ENCODE measurements around the gene LMAN1. TPM values are rescaled to one million over a fixed set of nuclear protein-coding genes. Genes with fewer than 3 reads are reported as not detected.

The LMAN1 gene
- total RNA-seq, 1 experiment from 2014 or later, result 77.3 TPM

DNA sequence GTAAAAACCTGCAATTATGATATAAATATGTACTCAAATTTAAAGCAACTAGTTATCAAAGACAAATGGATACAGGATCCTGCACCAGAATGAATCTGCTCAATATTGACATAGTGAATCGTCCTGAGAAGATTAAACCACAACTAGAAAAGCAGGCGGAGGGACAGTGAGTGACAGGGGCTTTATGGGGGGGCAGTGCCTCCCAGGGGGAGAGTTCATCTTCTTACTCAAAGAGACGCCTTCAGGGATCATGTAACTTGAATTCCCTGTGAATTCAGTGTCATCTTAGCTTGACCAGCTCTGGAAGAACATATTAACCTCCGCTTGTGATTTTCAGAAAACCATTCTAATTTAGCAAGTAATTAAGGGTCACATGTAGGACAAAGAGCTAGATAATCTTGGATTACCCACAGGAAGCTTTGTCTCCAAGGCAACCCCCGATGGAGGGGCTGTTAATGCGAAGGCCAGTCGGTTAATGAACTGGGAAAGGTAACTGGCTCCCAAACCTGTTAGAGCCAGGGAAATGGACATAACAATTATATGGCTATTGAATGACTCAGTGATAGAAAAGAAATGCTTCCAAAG, 17.4 kb upstream of the LMAN1 start:
- CTCF ChIA-PET, result interaction anchor here (2.4 kb wide), 1 partner anchor 26 kb away, joined by 8 read pairs; no protein-coding TSS in a partner anchor
- TF ChIP-seq SP1 (CRISPR knock-in tag; conservative IDR thresholded peaks at IDR 0.05) (no peak), USF2 (CRISPR knock-in tag; IDR thresholded peaks at IDR 0.05) (no peak), EMX1 (CRISPR knock-in tag; IDR thresholded peaks at IDR 0.05) (no peak), SOX15 (CRISPR knock-in tag; IDR thresholded peaks at IDR 0.05) (no peak), NR2C2 (CRISPR knock-in tag; IDR thresholded peaks at IDR 0.05) (no peak), OVOL2 (CRISPR knock-in tag; IDR thresholded peaks at IDR 0.05; ENCODE audit: borderline replicate concordance) (no peak), NFATC4 (CRISPR knock-in tag; IDR thresholded peaks at IDR 0.05) (no peak), ZNF396 (CRISPR knock-in tag; IDR thresholded peaks at IDR 0.05; ENCODE audit: borderline replicate concordance) (no peak), NR1H2 (CRISPR knock-in tag; IDR thresholded peaks at IDR 0.05) (no peak), ZBTB21 (CRISPR knock-in tag; IDR thresholded peaks at IDR 0.05; ENCODE audit: borderline replicate concordance) (no peak), RORB (CRISPR knock-in tag; IDR thresholded peaks at IDR 0.05) (no peak), FOXP1 (CRISPR knock-in tag; IDR thresholded peaks at IDR 0.05; ENCODE audit: borderline replicate concordance) (no peak)
- TF ChIP-seq, protein P1, sequence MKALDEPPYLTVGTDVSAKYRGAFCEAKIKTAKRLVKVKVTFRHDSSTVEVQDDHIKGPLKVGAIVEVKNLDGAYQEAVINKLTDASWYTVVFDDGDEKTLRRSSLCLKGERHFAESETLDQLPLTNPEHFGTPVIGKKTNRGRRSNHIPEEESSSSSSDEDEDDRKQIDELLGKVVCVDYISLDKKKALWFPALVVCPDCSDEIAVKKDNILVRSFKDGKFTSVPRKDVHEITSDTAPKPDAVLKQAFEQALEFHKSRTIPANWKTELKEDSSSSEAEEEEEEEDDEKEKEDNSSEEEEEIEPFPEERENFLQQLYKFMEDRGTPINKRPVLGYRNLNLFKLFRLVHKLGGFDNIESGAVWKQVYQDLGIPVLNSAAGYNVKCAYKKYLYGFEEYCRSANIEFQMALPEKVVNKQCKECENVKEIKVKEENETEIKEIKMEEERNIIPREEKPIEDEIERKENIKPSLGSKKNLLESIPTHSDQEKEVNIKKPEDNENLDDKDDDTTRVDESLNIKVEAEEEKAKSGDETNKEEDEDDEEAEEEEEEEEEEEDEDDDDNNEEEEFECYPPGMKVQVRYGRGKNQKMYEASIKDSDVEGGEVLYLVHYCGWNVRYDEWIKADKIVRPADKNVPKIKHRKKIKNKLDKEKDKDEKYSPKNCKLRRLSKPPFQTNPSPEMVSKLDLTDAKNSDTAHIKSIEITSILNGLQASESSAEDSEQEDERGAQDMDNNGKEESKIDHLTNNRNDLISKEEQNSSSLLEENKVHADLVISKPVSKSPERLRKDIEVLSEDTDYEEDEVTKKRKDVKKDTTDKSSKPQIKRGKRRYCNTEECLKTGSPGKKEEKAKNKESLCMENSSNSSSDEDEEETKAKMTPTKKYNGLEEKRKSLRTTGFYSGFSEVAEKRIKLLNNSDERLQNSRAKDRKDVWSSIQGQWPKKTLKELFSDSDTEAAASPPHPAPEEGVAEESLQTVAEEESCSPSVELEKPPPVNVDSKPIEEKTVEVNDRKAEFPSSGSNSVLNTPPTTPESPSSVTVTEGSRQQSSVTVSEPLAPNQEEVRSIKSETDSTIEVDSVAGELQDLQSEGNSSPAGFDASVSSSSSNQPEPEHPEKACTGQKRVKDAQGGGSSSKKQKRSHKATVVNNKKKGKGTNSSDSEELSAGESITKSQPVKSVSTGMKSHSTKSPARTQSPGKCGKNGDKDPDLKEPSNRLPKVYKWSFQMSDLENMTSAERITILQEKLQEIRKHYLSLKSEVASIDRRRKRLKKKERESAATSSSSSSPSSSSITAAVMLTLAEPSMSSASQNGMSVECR (CRISPR knock-in tag; IDR thresholded peaks at IDR 0.05; ENCODE audit: borderline replicate concordance), result no peak
- TF ChIP-seq, protein P2, sequence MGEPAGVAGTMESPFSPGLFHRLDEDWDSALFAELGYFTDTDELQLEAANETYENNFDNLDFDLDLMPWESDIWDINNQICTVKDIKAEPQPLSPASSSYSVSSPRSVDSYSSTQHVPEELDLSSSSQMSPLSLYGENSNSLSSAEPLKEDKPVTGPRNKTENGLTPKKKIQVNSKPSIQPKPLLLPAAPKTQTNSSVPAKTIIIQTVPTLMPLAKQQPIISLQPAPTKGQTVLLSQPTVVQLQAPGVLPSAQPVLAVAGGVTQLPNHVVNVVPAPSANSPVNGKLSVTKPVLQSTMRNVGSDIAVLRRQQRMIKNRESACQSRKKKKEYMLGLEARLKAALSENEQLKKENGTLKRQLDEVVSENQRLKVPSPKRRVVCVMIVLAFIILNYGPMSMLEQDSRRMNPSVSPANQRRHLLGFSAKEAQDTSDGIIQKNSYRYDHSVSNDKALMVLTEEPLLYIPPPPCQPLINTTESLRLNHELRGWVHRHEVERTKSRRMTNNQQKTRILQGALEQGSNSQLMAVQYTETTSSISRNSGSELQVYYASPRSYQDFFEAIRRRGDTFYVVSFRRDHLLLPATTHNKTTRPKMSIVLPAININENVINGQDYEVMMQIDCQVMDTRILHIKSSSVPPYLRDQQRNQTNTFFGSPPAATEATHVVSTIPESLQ (CRISPR knock-in tag; IDR thresholded peaks at IDR 0.05), result no peak
- TF ChIP-seq, protein P3, sequence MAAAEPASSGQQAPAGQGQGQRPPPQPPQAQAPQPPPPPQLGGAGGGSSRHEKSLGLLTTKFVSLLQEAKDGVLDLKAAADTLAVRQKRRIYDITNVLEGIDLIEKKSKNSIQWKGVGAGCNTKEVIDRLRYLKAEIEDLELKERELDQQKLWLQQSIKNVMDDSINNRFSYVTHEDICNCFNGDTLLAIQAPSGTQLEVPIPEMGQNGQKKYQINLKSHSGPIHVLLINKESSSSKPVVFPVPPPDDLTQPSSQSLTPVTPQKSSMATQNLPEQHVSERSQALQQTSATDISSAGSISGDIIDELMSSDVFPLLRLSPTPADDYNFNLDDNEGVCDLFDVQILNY (CRISPR knock-in tag; IDR thresholded peaks at IDR 0.05), result no peak
- TF ChIP-seq, protein P4, sequence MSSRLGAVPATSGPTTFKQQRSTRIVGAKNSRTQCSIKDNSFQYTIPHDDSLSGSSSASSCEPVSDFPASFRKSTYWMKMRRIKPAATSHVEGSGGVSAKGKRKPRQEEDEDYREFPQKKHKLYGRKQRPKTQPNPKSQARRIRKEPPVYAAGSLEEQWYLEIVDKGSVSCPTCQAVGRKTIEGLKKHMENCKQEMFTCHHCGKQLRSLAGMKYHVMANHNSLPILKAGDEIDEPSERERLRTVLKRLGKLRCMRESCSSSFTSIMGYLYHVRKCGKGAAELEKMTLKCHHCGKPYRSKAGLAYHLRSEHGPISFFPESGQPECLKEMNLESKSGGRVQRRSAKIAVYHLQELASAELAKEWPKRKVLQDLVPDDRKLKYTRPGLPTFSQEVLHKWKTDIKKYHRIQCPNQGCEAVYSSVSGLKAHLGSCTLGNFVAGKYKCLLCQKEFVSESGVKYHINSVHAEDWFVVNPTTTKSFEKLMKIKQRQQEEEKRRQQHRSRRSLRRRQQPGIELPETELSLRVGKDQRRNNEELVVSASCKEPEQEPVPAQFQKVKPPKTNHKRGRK (CRISPR knock-in tag; IDR thresholded peaks at IDR 0.05; ENCODE audit: borderline replicate concordance), result no peak
- ATAC-seq, result 0 out of 2 replicates have a peak, but pooled peaks have one; percentile 18
- no peaks in the 10 kb centered on the region for H3K36me3 Mint-ChIP-seq
- H3K4me3 Mint-ChIP-seq, result no peak overlapping the region
- POLR2A ChIA-PET, result no interaction called here
- no peaks in the 10 kb centered on the region for H3K9me3 Mint-ChIP-seq
- no peak for DNase-seq (ENCODE audit: low spot score)
- H3K27ac Mint-ChIP-seq, result no peak overlapping the region
- peaks cover 22% of the 10 kb centered on the region for H3K4me1 Mint-ChIP-seq
- peaks cover 61% of the 10 kb centered on the region for H3K27me3 Mint-ChIP-seq (ENCODE audit: low read depth)

- no peaks in the 10 kb centered on the region for H3K36me3 Mint-ChIP-seq
- no peak overlapping the region for H3K4me3 Mint-ChIP-seq
- POLR2A ChIA-PET, result no interaction called here
- ATAC-seq, result no peak
- CTCF ChIA-PET, result no interaction called here
- H3K9me3 Mint-ChIP-seq, result no peaks in the 10 kb centered on the region
- H3K27ac Mint-ChIP-seq, result no peak overlapping the region
- DNase-seq (ENCODE audit: low spot score), result no peak
- TF ChIP-seq ZNF232 (CRISPR knock-in tag; IDR thresholded peaks at IDR 0.05) (no peak), NFYB (CRISPR knock-in tag; conservative IDR thresholded peaks at IDR 0.05; ENCODE audit: low read depth) (no peak), USF2 (CRISPR knock-in tag; IDR thresholded peaks at IDR 0.05) (0 out of 2 replicates have a peak, but pooled peaks have one; percentile 19)
- peaks cover 39% of the 10 kb centered on the region for H3K27me3 Mint-ChIP-seq (ENCODE audit: low read depth)
- H3K4me1 Mint-ChIP-seq, result peaks cover 10% of the 10 kb centered on the region
Observed at GRCh38 chr18:59374128-59374527, 15.1 kb upstream of the LMAN1 start.

Measured in WTC11 (cell line).